Stomach (tissue), 4 donors: ENCODE results near the gene TNRC18.

Experiments
- CTCF ChIP-seq, 7 experiments: fragments of 450-650 bp in 4 of 7; fragments of 200-600 bp in 3 of 7; sonication (generic) in 3 of 7; IDR thresholded peaks; one replicate each; pipeline ENCODE4 v1.5.1; 2016 to 2019; ENCODE audit warnings: antibody characterized with exemption in 7 of 7, control low read depth in 2 of 7, mild to moderate bottlenecking in 1 of 7
- POLR2AphosphoS5 ChIP-seq, 3 donors: sonication (generic); formaldehyde crosslinking; IDR thresholded peaks; one replicate each; pipeline ENCODE4 v1.6.1; 2016; ENCODE audit warnings: antibody characterized with exemption in 3 of 3

GRCh38 chr7:5287802-5288201 lies 135.8 kb downstream of the TNRC18 start:
- no peak for TF ChIP-seq CTCF (IDR thresholded peaks at IDR 0.05)
- no peak for TF ChIP-seq POLR2AphosphoS5 (IDR thresholded peaks at IDR 0.05)
